HepG2 (cell line): ENCODE results near the gene SLC35F3. TPM values are rescaled to one million over a fixed set of nuclear protein-coding genes. Genes with fewer than 3 reads are reported as not detected.

ENCODE experiments used
- ATAC-seq: fragments of 200-7000 bp; cut with Tn5 transposase; 3 replicates; pipeline ENCODE4 v1.9.1; 2020; ENCODE audit warnings: mild to moderate bottlenecking, moderate library complexity
- BruUV-seq: library from RNA; stranded (reverse); fragments of 400-500 nt; replicated peaks from 2 replicates; lab custom pipeline; 2021; lab: Mats Ljungman, UMichigan
- CTCF ChIA-PET: fragments of 300-600 bp; formaldehyde crosslinking; extraction: SDS; loops from one replicate; lab custom pipeline; 2021; ENCODE audit warnings: low total read pairs, inconsistent platforms, low intra/inter-chr PET ratio; lab: Yijun Ruan, JAX
- POLR2A ChIA-PET: fragments of 350-600 bp; sonication (Branson Sonifier 250); formaldehyde crosslinking; loops from one replicate; lab custom pipeline; 2020; ENCODE audit warnings: antibody characterized with exemption, inconsistent platforms; lab: Yijun Ruan, JAX
- DNase-seq: peaks from one replicate; pipeline ENCODE4 v3.0.0-alpha.2; 2015; ENCODE audit warnings: low spot score
- FAIRE-seq: peaks from 3 replicates; lab custom pipeline; 2011; peaks lifted over from hg19 to GRCh38; lab: Jason Lieb, UNC
- H2AFZ ChIP-seq: one replicate; pipeline ENCODE4 v1.6.1; 2011; ENCODE audit warnings: low read length, inconsistent platforms
- H3K27ac ChIP-seq: fragments of 300-600 bp; 3 replicates; pipeline ENCODE4 v1.8.0; 2011; ENCODE audit warnings: mixed run types, mild to moderate bottlenecking, mixed read lengths, low read length, inconsistent platforms; ENCODE audit not compliant: insufficient read depth; ENCODE audit errors: extremely low read length
- H3K27me3 ChIP-seq, 2 experiments: fragments of 200-600 bp in 1 of 2; 2 replicates in 1 of 2; 3 replicates in 1 of 2; pipeline versions ENCODE4 v1.6.0 to v1.8.0; 2011; ENCODE audit warnings: low read length in 2 of 2, mild to moderate bottlenecking in 2 of 2, moderate library complexity in 2 of 2, inconsistent platforms in 1 of 2; ENCODE audit not compliant: insufficient read depth in 2 of 2, control insufficient read depth in 1 of 2
- H3K36me3 ChIP-seq, 2 experiments: fragments of 200-600 bp in 1 of 2; replicated peaks in 1 of 2; 2 replicates in 1 of 2; 3 replicates in 1 of 2; pipeline versions ENCODE4 v1.5.1 to v1.8.0; 2011; ENCODE audit warnings: low read length in 2 of 2, inconsistent platforms in 1 of 2; ENCODE audit not compliant: insufficient read depth in 2 of 2, control insufficient read depth in 1 of 2
- H3K4me1 ChIP-seq: 2 replicates; pipeline ENCODE4 v1.5.1; 2012; ENCODE audit warnings: low read length, inconsistent platforms; ENCODE audit not compliant: insufficient read depth
- H3K4me2 ChIP-seq: 2 replicates; pipeline ENCODE4 v1.6.0; 2011; ENCODE audit warnings: low read depth, low read length, inconsistent platforms
- H3K4me3 ChIP-seq, 3 experiments: fragments of 200-600 bp in 1 of 3; sonication (generic), shearing (Covaris generic) in 1 of 3; replicated peaks in 1 of 3; 2 replicates each; pipeline ENCODE4 v1.5.1; 2011 to 2016; ENCODE audit warnings: low read length in 3 of 3, inconsistent platforms in 2 of 3, low read depth in 2 of 3, mild to moderate bottlenecking in 2 of 3, control low read depth in 1 of 3, mixed read lengths in 1 of 3; ENCODE audit not compliant: insufficient read depth in 1 of 3
- H3K79me2 ChIP-seq: one replicate; pipeline ENCODE4 v1.6.1; 2011; ENCODE audit warnings: low read length, inconsistent platforms; ENCODE audit not compliant: insufficient read depth
- H3K9ac ChIP-seq: 2 replicates; pipeline ENCODE4 v1.6.0; 2011; ENCODE audit warnings: mild to moderate bottlenecking, low read depth, low read length, inconsistent platforms; ENCODE audit not compliant: insufficient read depth
- H3K9me3 ChIP-seq: 2 replicates; pipeline ENCODE4 v1.5.1; 2012; ENCODE audit warnings: mild to moderate bottlenecking, low read length
- H4K20me1 ChIP-seq: 2 replicates; pipeline ENCODE4 v1.6.0; 2011; ENCODE audit warnings: inconsistent platforms, mild to moderate bottlenecking, low read length, moderate library complexity; ENCODE audit not compliant: insufficient read depth
- CBFB ChIP-seq: sonication (generic); formaldehyde crosslinking; IDR thresholded peaks from 2 replicates; pipeline ENCODE4 v1.4.0; 2020; ENCODE audit warnings: missing genetic modification reagents
- MXI1 ChIP-seq: IDR thresholded peaks from 3 replicates; pipeline ENCODE4 v1.6.1; 2012; ENCODE audit warnings: low read depth, low read length, inconsistent platforms, borderline replicate concordance
- NR2C2 ChIP-seq: sonication (generic); formaldehyde crosslinking; IDR thresholded peaks from 2 replicates; pipeline ENCODE4 v1.4.0; 2020; ENCODE audit warnings: missing genetic modification reagents, mild to moderate bottlenecking, moderate library complexity, borderline replicate concordance
- SRF ChIP-seq: IDR thresholded peaks from 2 replicates; pipeline ENCODE4 v1.6.1; 2011; ENCODE audit warnings: mild to moderate bottlenecking, low read depth, low read length, moderate library complexity
- TEAD3 ChIP-seq: optimal IDR thresholded peaks from 2 replicates; pipeline ENCODE3; 2016; ENCODE audit warnings: borderline replicate concordance
- ZNF12 ChIP-seq: sonication (generic); formaldehyde crosslinking; IDR thresholded peaks from 2 replicates; pipeline ENCODE4 v1.5.0; 2020; ENCODE audit warnings: missing genetic modification reagents
- ZNF615 ChIP-seq: sonication (generic); formaldehyde crosslinking; IDR thresholded peaks from 2 replicates; pipeline ENCODE4 v1.5.0; 2020; ENCODE audit warnings: mild to moderate bottlenecking, missing genetic modification reagents, borderline replicate concordance
- in situ Hi-C: cut with HindIII; loops from 2 replicates; pipeline ENCODE4 v1.10.0; 2017; ENCODE audit warnings: low pct_unique_long_range_greater_than_20kb; ENCODE audit not compliant: extremely low pct_ligation_motif_present
- intact Hi-C: fragments of 100-400 bp; cut with micrococcal nuclease; formaldehyde crosslinking; loops from one replicate; pipeline ENCODE4 v1.10.0; 2022; ENCODE audit not compliant: unreplicated experiment
- polyA plus RNA-seq, 8 experiments: library from polyadenylated mRNA; depleted of rRNA in 3 of 8; stranded (reverse) in 7 of 8; unstranded in 1 of 8; fragments of >200 nt; fragmentation: Illumina TruSeq in 4 of 8; extraction: Trizol in 4 of 8; gene quantifications; 2 replicates each; pipeline versions ENCODE4 v1.2.1 to v1.2.3, GENCODE V29; 2011 to 2016; ENCODE audit warnings: low read depth in 4 of 8, missing spikeins in 1 of 8, mixed read lengths in 1 of 8; ENCODE audit not compliant: insufficient read depth in 1 of 8
- total RNA-seq, 5 experiments: library from RNA; depleted of rRNA; stranded (reverse); fragments of >200 nt; fragmentation: Illumina TruSeq; extraction: Trizol; gene quantifications; 2 replicates each; pipeline ENCODE4 v1.2.3, GENCODE V29; 2016; ENCODE audit warnings: low read depth in 1 of 5
- TF ChIP-seq, protein P1 (sequence below): sonication (generic); formaldehyde crosslinking; IDR thresholded peaks from 2 replicates; pipeline ENCODE4 v1.5.0; 2020; ENCODE audit warnings: mild to moderate bottlenecking, missing genetic modification reagents
- TF ChIP-seq, protein P2 (sequence below): sonication (generic); formaldehyde crosslinking; IDR thresholded peaks from 2 replicates; pipeline ENCODE4 v1.4.0; 2020; ENCODE audit warnings: mild to moderate bottlenecking, missing genetic modification reagents

The SLC35F3 gene
- total and polyA plus RNA-seq, 2 of the 13 experiments (the other 11 are each of a cell fraction or from before 2014, with no cell fraction given): not detected

DNA sequence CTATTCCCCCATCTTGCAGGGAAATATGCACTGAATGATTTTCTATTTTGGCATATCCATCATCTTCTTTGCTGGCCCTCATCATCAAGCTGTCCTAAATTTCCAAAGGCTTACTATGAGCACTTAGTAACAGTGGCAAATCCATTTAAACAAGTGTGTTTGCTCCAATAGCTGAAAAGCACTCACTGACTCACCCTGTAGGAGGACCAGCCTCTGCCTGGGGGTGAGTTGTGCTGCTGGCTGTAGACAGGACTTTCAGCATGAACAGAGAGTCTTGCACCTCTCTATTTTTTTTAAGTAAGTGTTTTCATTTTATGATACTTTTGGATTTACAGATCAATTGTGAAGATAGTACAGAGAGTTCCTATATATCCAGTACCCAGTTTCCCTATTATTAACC is 97.3 kb downstream of the SLC35F3 start:
- Histone ChIP-seq H3K27ac (no peak overlapping the region), H3K4me2 (no peak overlapping the region), H2AFZ (no peak overlapping the region), H3K9ac (no peak overlapping the region), H4K20me1 (no peaks in the 10 kb centered on the region), H3K79me2 (no peaks in the 10 kb centered on the region), H3K27me3 (peaks cover 0 to 7% of the 10 kb centered on the region in 2 experiments; a peak in 1 of 5 replicates), H3K4me3 (no peak overlapping the region), H3K4me1 (no peaks in the 10 kb centered on the region), H3K36me3 (no peaks in the 10 kb centered on the region), H3K9me3 (no peaks in the 10 kb centered on the region)
- intact Hi-C loops (no loop called here), in situ Hi-C loops (no loop called here)
- ATAC-seq: no peak
- DNase-seq: no peak
- BruUV-seq: no TSS peak
- ChIA-PET CTCF (no interaction called here), POLR2A (no interaction called here)
- no peak for FAIRE-seq
- no peak for TF ChIP-seq ZNF615
- no peak for TF ChIP-seq CBFB (CRISPR knock-in tag)
- no peak for TF ChIP-seq TEAD3 (CRISPR knock-in tag)
- TF ChIP-seq, protein P1, sequence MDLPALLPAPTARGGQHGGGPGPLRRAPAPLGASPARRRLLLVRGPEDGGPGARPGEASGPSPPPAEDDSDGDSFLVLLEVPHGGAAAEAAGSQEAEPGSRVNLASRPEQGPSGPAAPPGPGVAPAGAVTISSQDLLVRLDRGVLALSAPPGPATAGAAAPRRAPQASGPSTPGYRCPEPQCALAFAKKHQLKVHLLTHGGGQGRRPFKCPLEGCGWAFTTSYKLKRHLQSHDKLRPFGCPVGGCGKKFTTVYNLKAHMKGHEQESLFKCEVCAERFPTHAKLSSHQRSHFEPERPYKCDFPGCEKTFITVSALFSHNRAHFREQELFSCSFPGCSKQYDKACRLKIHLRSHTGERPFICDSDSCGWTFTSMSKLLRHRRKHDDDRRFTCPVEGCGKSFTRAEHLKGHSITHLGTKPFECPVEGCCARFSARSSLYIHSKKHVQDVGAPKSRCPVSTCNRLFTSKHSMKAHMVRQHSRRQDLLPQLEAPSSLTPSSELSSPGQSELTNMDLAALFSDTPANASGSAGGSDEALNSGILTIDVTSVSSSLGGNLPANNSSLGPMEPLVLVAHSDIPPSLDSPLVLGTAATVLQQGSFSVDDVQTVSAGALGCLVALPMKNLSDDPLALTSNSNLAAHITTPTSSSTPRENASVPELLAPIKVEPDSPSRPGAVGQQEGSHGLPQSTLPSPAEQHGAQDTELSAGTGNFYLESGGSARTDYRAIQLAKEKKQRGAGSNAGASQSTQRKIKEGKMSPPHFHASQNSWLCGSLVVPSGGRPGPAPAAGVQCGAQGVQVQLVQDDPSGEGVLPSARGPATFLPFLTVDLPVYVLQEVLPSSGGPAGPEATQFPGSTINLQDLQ (CRISPR knock-in tag): no peak
- no peak for TF ChIP-seq MXI1

DNA sequence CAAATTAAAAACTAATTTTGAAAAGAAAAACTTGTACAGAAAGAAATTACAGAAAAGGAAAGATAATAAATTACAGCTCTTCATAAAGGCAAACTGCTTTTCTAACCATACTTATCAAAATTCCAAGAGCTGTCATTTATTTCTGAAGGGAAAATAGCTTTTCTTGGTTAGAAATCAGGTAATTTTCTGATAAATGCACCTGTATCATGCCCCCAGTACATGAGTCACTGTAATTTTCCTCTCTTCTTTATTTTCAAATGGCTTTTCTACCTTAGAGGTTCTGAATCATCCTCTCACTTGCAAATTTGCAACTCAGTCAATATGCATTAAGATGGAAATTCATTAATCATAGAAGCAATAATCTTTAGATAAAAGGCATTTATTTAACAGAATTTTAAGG is 100.1 kb downstream of the SLC35F3 start:
- Histone ChIP-seq H4K20me1 (no peaks in the 10 kb centered on the region), H3K36me3 (no peaks in the 10 kb centered on the region), H3K79me2 (no peaks in the 10 kb centered on the region), H3K4me3 (no peak overlapping the region), H3K27ac (no peak overlapping the region), H3K27me3 (0 out of 5 replicates have a peak, but pooled peaks cover 0 to 1% of the 10 kb centered on the region in 2 experiments), H2AFZ (no peak overlapping the region), H3K9ac (no peak overlapping the region), H3K4me2 (no peak overlapping the region), H3K9me3 (no peaks in the 10 kb centered on the region), H3K4me1 (no peaks in the 10 kb centered on the region)
- no TSS peak for BruUV-seq
- ATAC-seq: no peak
- TF ChIP-seq, protein P2, sequence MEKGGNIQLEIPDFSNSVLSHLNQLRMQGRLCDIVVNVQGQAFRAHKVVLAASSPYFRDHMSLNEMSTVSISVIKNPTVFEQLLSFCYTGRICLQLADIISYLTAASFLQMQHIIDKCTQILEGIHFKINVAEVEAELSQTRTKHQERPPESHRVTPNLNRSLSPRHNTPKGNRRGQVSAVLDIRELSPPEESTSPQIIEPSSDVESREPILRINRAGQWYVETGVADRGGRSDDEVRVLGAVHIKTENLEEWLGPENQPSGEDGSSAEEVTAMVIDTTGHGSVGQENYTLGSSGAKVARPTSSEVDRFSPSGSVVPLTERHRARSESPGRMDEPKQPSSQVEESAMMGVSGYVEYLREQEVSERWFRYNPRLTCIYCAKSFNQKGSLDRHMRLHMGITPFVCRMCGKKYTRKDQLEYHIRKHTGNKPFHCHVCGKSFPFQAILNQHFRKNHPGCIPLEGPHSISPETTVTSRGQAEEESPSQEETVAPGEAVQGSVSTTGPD (CRISPR knock-in tag): no peak
- TF ChIP-seq SRF (no peak), NR2C2 (CRISPR knock-in tag) (no peak), ZNF12 (no peak)
- intact Hi-C loops: no loop called here
- no peak for DNase-seq
- in situ Hi-C loops: no loop called here
- POLR2A ChIA-PET: no interaction called here
- CTCF ChIA-PET: no interaction called here
- no peak for FAIRE-seq
